ENCODE data around the gene FAM98C.
"Not testable (repeated sequence)": the region's sequence is repeated elsewhere in the genome, so short reads cannot be mapped to it uniquely, and the experiment has no call there.

FAM98C gene

DNA sequence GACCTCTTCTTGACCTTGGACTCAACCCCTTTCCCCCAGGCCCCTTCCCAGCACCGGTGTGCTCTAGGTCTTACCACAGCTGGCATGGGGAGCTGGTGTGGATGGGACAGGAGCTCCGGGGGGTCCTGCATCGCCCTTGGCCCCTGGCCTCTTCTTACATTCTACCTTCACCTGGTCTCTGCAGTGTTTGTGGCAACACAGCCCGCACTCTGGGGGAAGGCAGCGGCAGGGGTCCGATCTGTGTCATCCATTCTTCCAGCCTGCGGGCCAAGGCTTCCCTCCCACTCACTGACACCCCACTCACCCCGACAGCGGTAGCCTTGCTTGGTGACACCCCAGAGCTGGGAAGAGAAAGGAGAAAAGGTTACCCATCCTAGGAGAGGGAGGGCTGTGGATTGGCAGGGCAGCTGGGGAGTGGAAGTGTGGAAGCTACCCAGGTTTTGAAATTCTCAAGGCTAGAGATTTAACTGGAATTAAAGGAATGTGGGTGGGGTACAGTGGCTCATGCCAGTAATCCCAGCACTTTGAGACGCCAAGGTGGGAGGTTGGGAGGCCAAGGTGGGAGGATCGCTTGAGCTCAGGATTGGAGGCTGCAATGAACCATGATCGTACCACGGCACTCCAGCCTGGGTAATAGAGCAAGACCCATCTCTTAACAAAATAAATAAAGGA lies 8.3 kb downstream of the FAM98C start:
- DNase-seq (ENCODE audit: extremely low read depth, low read depth), result no peak
- TF ChIP-seq, protein P1, sequence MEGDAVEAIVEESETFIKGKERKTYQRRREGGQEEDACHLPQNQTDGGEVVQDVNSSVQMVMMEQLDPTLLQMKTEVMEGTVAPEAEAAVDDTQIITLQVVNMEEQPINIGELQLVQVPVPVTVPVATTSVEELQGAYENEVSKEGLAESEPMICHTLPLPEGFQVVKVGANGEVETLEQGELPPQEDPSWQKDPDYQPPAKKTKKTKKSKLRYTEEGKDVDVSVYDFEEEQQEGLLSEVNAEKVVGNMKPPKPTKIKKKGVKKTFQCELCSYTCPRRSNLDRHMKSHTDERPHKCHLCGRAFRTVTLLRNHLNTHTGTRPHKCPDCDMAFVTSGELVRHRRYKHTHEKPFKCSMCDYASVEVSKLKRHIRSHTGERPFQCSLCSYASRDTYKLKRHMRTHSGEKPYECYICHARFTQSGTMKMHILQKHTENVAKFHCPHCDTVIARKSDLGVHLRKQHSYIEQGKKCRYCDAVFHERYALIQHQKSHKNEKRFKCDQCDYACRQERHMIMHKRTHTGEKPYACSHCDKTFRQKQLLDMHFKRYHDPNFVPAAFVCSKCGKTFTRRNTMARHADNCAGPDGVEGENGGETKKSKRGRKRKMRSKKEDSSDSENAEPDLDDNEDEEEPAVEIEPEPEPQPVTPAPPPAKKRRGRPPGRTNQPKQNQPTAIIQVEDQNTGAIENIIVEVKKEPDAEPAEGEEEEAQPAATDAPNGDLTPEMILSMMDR (IDR thresholded peaks at IDR 0.05; ENCODE audit: low read depth, low read length), result no peak

DNA sequence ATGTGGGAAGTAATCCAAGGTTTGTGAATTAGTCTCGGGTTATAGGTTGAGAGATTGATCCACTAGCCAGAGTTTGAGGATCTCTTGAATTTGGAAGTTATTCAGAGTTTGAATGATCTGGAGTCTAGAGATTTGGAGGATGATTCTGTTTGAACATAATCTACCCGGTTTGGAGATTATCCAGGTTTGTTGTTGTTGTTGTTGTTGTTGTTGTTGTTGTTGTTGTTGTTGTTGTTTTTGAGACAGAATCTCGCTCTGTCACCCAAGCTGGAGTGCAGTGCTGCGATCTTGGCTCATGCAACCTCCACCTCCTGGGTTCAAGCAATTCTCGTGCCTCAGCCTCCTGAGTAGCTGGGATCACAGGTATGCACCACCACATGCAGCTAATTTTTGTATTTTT lies 9.0 kb downstream of the FAM98C start:
- DNase-seq (ENCODE audit: extremely low read depth, low read depth), result not testable (repeated sequence)

DNA sequence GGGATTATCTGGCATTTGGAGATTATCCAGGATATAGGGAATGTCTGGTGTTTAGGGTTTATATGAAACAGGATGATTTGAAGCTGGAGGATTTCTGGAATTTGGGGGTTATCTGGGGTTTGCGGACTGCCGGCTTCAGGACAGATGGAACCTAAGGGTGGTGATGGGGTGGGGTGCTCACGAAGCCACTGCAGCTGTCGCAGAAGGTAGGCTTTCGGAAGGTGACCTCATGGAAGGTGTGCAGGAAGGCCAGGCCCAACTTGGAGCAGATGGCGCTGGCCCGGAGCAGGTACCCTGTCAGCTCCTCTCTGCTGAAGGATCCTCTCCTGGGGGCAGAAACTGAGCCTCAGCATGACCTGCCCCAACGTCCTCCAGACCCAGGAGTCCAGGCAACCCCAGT lies 9.6 kb downstream of the FAM98C start:
- TF ChIP-seq, protein P1 (IDR thresholded peaks at IDR 0.05; ENCODE audit: low read depth, low read length), result no peak
- no peak for DNase-seq (ENCODE audit: extremely low read depth, low read depth)

DNA sequence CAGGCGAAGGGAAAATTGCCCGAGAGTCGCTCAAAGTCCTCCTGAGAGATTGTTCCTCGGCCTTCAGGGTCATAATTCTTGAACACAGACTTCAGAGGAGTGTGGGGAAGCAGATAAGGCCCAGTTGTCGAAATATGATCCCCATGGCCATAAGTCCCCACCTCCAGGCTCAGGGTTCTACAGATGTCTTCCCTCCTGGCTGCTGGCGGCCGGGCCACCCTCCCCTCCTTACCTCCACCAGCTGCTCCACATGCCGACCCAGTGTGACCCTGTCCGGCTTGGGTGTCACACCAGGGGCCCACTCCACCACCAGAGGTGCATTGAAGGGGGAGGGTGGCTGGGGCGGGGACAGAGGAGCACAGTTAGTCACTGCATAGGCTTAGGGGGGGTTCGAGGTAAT lies 10.1 kb downstream of the FAM98C start:
- TF ChIP-seq, protein P1 (IDR thresholded peaks at IDR 0.05; ENCODE audit: low read depth, low read length), result no peak
- DNase-seq (ENCODE audit: extremely low read depth, low read depth), result no peak

DNA sequence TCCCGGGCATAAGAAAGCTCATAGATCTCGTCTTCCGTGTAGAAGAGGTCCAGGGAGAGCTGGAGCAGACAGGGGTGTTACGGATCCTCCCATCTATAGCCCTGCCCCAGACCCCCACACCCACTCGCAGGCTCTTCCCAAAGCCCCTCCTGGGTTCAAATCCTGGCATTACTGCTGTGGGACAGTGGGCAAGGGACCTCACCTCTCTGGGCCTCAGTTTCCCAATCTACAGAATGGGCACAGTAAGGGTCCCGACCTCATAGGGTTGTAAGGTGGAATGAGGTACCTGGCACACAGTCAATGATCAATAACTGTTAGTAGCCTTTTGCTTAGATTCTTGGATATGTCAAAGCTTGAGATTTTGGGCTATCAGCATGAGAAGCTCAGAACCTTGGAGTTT lies 10.5 kb downstream of the FAM98C start:
- TF ChIP-seq, protein P1 (IDR thresholded peaks at IDR 0.05; ENCODE audit: low read depth, low read length), result no peak
- no peak for DNase-seq (ENCODE audit: extremely low read depth, low read depth)

DNA sequence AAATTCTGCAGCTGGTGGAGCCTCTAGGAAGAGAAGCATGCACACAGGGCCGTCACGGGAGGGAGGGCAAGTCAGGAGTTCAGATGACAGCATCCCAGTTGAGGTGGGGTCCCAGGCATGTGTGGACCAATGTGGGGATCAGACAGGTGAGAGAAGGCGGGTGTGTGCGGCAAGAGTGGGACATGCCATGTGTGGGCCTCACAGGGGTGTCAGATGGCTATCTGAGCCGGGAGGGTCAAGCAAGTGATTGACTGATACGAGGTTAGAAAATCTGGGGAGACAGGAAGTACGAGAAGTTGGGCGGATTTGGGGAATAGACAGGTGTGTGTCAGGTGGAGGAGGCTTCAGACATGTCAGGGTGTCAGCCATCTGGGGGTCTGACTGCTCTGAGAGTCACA lies 14.3 kb downstream of the FAM98C start:
- no peak for DNase-seq (ENCODE audit: extremely low read depth, low read depth)
- TF ChIP-seq, protein P1 (IDR thresholded peaks at IDR 0.05; ENCODE audit: low read depth, low read length), result no peak

DNA sequence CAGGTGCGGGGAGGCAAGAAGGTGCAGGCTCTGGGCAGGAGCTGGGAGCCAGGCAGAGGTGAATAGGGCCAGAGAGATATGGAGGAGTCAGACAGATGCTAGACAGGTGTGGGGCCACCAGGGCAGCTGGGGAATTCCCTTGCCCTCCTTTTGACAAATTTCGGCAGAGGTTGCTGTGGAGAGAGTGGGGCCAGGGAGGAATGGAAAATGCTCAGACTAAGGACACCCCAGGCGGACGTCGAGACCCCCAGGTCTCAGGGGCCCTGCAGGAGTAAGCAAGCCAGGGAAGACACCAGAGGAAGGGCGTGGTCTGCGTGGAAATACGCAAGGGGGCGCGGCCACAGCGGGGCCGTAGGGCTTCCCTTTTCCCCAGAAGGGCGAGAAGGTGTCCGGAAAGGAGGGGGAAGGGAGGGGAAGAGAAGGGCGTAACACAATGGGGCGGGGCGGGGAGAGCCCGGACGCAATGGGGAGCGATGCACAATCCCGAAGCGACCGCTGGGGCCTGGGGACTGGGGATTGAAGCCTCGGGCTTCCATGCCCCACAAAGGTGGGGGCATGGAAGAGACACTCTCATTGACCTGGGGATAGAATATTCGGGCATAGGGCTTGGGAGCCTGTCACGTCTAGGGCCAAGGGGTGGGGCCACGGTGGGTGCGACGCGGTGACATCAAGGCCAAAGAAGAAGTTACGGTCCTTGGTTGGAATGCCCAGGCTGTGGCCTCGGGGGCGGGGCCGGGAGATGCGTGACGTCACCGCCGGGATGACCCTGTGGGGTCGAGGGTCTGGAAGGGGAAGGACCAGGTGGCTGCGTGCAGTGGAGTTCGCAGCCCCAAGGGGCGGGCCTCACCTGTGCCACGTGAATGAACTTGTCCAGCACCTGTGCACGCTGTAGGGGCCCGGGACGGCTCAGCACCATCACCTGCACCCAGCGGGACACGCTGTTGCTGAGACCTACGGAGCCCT lies 14.9 kb downstream of the FAM98C start:
- DNase-seq (ENCODE audit: extremely low read depth, low read depth), result no peak
- TF ChIP-seq, protein P1 (IDR thresholded peaks at IDR 0.05; ENCODE audit: low read depth, low read length), result no peak

Data from AG09319 (cell line).